ENCODE measurements around the gene TRIM24.
"Not testable (repeated sequence)": the region's sequence is repeated elsewhere in the genome, so short reads cannot be mapped to it uniquely, and the experiment has no call there.

Gene TRIM24

DNA sequence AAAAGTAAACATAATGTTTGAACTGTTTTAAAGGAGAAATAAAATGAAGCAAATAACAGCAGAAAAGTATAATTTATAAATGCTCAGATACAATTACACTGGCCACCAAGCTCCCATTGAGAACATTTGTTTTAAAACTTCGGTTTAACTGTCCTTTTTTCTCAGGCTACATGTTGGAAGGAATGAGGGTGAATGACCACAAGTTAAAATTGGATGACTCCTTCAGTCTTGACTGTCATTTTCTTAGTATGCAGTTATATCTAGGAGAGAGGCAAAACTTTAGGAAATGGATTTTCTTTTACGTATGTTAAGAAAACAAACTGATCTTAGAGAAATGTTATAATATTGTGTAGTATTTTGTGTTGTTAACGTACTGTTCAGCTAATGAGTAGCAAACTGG, 5.0 kb downstream of the TRIM24 start:
- H3K36me3 ChIP-seq (ENCODE audit: control insufficient read depth, low read depth, low read length), result peaks cover 25% of the 10 kb centered on the region

DNA sequence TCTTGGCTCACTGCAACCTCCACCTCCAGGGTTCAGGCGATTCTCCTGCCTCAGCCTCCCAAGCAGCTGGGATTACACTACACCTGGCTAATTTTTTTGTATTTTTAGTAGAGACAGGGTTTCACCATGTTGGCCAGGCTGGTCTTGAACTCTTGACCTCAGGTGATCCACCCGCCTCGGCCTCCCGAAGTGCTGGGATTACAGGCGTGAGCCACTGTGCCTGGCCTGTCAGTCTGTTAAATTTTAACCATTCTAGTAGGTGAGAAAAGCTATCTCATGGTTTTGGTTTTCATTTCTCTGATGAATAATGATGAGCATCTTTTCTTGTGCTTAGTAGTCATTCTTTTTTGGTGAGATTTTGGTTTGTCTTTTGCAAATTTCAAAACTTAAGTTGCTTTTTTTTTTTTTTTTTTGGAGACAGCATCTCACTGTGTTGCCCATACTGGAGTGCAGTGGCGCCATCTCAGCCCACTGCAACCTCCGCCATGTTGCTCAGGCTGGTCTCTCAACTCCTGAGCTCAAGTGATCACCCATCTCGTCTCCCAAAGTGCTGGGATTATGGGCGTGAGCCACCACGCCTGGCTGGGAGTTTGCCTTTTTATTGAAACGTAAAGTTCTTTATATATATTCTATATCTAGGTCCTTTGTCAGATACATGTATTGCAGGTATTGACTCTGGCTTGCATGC, 6.2 kb downstream of the TRIM24 start:
- Histone ChIP-seq H3K4me1 (ENCODE audit: control insufficient read depth, low read depth, low read length) (peaks cover 21% of the 10 kb centered on the region), H3K4me3 (ENCODE audit: low read length) (peak overlapping the region; percentile 10), H3K36me3 (ENCODE audit: control insufficient read depth, low read depth, low read length) (peaks cover 25% of the 10 kb centered on the region)
- H3K9me3 ChIP-seq (ENCODE audit: control insufficient read depth, low read depth, low read length); H3K27ac ChIP-seq (ENCODE audit: low read length); H3K9ac ChIP-seq (ENCODE audit: low read length); H3K27me3 ChIP-seq (ENCODE audit: control insufficient read depth, insufficient read depth, low read length): not testable (repeated sequence)

More for the DNA sequence above, 5.0 kb downstream of the TRIM24 start:
- Histone ChIP-seq H3K9ac (ENCODE audit: low read length) (no peak overlapping the region), H3K27ac (ENCODE audit: low read length) (no peak overlapping the region), H3K27me3 (ENCODE audit: control insufficient read depth, insufficient read depth, low read length) (no peaks in the 10 kb centered on the region), H3K9me3 (ENCODE audit: control insufficient read depth, low read depth, low read length) (no peaks in the 10 kb centered on the region), H3K4me3 (ENCODE audit: low read length) (peak overlapping the region; percentile 41), H3K4me1 (ENCODE audit: control insufficient read depth, low read depth, low read length) (peaks cover 14% of the 10 kb centered on the region)

DNA sequence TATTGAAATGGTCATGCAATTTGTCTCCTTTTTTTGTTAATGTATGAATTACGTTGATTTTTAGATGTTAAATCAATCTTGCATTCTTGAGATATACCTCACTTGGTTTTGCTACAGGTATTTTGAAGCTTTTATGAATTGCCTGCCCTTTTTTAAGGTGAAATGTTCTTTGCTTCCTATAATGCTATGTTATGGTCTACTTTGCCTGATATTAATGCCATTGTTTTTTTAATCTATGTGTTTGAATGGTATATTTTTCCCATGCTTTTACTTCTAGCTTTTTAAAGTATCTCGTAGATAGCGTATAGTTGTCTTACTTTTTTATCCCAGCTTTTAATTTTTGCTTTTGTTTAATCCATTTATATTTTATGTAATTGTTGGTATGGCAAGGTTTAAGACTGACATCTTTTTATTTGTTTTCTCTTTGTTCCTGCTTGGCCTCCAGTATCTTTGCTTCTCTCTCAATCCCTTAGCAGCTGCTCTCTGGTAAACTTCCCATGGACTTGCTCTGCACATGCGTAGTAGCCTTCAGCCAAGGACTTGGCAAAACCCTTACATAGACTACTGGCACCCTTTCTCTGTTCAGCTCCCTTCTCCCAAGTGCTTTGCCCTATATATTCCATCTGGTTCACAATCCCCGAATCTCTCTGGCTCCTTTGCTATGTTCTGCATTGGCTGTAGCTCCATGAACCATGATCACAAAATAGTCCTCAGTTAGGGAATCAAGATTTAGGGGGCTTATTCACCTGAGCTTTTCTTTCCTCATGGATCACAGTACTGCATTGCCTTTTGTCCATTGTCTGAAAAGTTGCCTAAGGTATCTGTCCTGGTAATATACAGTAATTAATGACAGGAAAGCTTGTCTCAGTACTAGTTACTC, 8.4 kb downstream of the TRIM24 start:
- Histone ChIP-seq H3K36me3 (ENCODE audit: control insufficient read depth, low read depth, low read length) (peaks cover 20% of the 10 kb centered on the region), H3K9ac (ENCODE audit: low read length) (no peak overlapping the region), H3K9me3 (ENCODE audit: control insufficient read depth, low read depth, low read length) (no peaks in the 10 kb centered on the region), H3K4me1 (ENCODE audit: control insufficient read depth, low read depth, low read length) (peaks cover 31% of the 10 kb centered on the region), H3K27ac (ENCODE audit: low read length) (no peak overlapping the region), H3K4me3 (ENCODE audit: low read length) (peak overlapping the region; percentile 25), H3K27me3 (ENCODE audit: control insufficient read depth, insufficient read depth, low read length) (no peaks in the 10 kb centered on the region)

DNA sequence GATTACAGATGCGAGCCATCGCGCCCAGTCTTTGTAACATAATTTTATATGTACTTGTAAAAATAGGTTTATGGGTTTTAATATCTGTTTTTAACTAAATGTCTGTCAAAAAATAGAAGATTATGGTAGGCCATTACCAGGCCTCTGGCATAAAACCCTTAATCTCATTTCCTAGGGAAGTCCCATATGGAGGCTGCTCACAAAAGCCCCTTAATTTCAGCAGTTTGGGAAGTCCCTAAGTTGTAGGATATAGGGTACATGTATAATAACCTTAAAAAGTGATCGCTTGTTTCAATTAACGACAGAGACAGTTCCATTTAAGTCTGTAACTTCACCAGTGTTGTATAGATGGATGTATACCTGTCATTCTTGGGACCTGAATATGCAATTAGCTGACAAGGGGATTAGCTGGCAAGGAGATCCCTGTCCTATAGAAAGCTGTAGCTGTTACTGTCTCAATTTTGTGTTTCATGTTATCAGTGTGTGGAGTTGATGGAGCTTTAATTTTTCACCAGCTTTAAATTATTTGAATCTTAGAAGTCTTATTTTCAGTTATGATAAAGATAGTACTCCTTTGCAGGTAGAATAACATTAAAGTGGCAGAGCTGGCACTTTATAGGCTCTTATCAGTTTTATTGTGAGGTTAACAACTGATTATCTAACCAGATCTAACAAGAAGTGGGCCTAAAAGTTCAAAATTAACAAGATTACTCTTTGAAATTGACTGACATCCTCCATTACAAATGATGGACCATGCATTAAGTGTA, 10.5 kb downstream of the TRIM24 start:
- Histone ChIP-seq H3K36me3 (ENCODE audit: control insufficient read depth, low read depth, low read length) (peaks cover 12% of the 10 kb centered on the region), H3K4me3 (ENCODE audit: low read length) (no peak overlapping the region), H3K27me3 (ENCODE audit: control insufficient read depth, insufficient read depth, low read length) (no peaks in the 10 kb centered on the region), H3K9ac (ENCODE audit: low read length) (no peak overlapping the region), H3K27ac (ENCODE audit: low read length) (no peak overlapping the region), H3K9me3 (ENCODE audit: control insufficient read depth, low read depth, low read length) (no peaks in the 10 kb centered on the region), H3K4me1 (ENCODE audit: control insufficient read depth, low read depth, low read length) (peaks cover 25% of the 10 kb centered on the region)

DNA sequence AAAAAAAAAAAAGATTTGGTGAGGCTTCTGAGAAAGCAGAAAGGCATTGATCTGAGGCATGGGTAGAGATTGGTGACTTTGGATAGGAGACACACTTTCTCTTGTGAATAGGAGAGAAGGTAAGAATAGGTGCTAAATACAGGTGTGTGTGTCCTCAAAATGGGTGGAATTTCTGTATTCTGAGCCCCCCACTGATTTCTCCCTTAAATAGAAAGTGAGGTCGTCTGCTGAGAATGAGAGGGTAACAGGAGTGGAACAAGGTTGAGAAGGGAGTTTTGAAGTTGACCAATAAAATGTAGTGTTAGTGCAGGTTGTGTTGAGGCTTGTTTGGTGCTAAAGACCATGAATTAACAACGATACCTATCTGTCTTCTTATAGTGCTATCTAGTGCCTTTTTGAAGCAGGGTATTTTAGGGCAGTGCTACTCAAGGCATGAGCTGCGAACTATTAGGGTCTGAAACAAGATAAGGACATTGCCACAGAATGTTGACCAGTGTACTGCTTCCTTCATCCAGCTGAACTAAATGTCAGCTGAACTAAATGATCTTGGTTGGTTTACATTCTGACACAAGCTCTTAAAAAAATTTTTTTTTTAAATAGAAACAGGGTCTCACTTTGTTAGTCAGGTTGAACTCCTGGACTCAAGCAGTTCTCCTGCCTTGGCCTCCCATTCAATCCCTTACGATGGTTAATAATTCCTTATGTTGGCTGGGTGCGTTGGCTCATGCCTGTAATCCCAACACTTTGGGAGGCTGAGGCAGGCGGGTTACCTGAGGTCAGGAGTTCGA, 12.4 kb downstream of the TRIM24 start:
- Histone ChIP-seq H3K27me3 (ENCODE audit: control insufficient read depth, insufficient read depth, low read length) (no peaks in the 10 kb centered on the region), H3K4me1 (ENCODE audit: control insufficient read depth, low read depth, low read length) (peaks cover 25% of the 10 kb centered on the region), H3K9me3 (ENCODE audit: control insufficient read depth, low read depth, low read length) (no peaks in the 10 kb centered on the region), H3K4me3 (ENCODE audit: low read length) (peak overlapping the region; percentile 39), H3K9ac (ENCODE audit: low read length) (no peak overlapping the region), H3K36me3 (ENCODE audit: control insufficient read depth, low read depth, low read length) (peaks cover 12% of the 10 kb centered on the region), H3K27ac (ENCODE audit: low read length) (no peak overlapping the region)

DNA sequence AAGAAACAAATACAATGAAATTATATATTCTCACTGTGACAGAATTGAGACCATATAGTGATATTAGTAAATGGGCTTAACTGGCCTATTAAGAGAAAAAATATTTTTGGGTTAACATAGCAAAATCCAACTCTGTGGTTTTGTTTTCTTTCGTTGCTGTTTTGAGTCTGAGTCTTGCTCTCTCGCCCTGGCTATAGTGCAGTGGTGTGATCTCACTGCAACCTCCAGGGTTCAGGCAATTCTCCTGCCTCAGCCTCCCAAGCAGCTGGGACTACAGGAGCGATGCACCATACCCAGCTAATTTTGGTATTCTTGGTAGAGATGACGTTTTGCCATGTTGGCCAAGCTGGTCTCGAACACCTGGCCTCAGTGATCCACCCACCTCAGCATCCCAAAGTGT, 15.3 kb downstream of the TRIM24 start:
- H3K36me3 ChIP-seq (ENCODE audit: control insufficient read depth, low read depth, low read length), result no peaks in the 10 kb centered on the region
- no peaks in the 10 kb centered on the region for H3K9me3 ChIP-seq (ENCODE audit: control insufficient read depth, low read depth, low read length)
- no peak overlapping the region for H3K9ac ChIP-seq (ENCODE audit: low read length)
- H3K4me1 ChIP-seq (ENCODE audit: control insufficient read depth, low read depth, low read length), result peaks cover 24% of the 10 kb centered on the region
- no peak overlapping the region for H3K4me3 ChIP-seq (ENCODE audit: low read length)
- H3K27me3 ChIP-seq (ENCODE audit: control insufficient read depth, insufficient read depth, low read length), result no peaks in the 10 kb centered on the region
- H3K27ac ChIP-seq (ENCODE audit: low read length), result no peak overlapping the region

DNA sequence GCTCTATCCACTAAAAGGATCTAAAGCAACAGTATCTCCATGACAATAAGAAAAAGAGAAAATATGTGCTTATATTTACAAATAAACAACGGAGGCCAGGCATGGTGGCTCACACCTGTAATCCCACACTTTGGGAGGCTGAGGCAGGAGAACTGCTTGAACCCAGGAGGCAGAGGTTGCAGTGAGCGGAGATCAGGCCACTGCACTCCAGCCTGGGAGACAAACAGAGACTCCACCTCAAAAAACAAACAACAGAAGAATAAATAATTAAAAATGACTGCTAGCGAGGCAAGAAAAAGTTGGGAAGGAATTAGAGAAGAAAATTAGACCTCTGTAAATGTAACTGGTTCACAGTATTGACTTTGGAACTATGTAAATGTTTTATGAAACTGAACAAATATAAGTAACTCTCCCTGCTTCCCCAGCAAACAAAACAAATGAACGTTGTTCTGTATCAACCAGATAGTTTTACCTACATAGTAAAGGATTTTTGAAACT, 17.1 kb downstream of the TRIM24 start:
- no peaks in the 10 kb centered on the region for H3K27me3 ChIP-seq (ENCODE audit: control insufficient read depth, insufficient read depth, low read length)
- H3K36me3 ChIP-seq (ENCODE audit: control insufficient read depth, low read depth, low read length), result no peaks in the 10 kb centered on the region
- H3K4me3 ChIP-seq (ENCODE audit: low read length), result no peak overlapping the region
- H3K27ac ChIP-seq (ENCODE audit: low read length), result no peak overlapping the region
- peaks cover 16% of the 10 kb centered on the region for H3K4me1 ChIP-seq (ENCODE audit: control insufficient read depth, low read depth, low read length)
- H3K9me3 ChIP-seq (ENCODE audit: control insufficient read depth, low read depth, low read length), result no peaks in the 10 kb centered on the region
- H3K9ac ChIP-seq (ENCODE audit: low read length), result no peak overlapping the region

DNA sequence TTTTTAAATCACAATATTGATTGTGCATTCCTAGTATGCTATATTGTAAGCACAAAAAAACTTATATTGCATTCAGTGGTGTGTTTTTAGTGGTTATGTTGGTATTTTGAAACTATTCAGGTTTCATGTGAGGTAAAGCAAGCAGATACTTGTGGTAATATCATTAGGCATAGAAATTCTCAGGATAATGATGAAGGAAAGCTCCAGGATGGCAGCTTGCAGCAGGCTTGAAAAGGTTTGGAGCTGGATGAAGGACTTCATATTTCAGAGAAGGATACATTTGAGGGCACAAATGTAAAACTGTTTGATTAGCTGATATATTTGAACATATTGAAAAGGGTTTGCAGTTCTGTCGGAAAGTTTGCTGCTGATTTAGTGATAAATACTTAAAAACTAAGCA, 17.5 kb downstream of the TRIM24 start:
- no peak overlapping the region for H3K27ac ChIP-seq (ENCODE audit: low read length)
- no peak overlapping the region for H3K4me3 ChIP-seq (ENCODE audit: low read length)
- H3K9me3 ChIP-seq (ENCODE audit: control insufficient read depth, low read depth, low read length), result no peaks in the 10 kb centered on the region
- H3K4me1 ChIP-seq (ENCODE audit: control insufficient read depth, low read depth, low read length), result peaks cover 12% of the 10 kb centered on the region
- no peaks in the 10 kb centered on the region for H3K36me3 ChIP-seq (ENCODE audit: control insufficient read depth, low read depth, low read length)
- no peak overlapping the region for H3K9ac ChIP-seq (ENCODE audit: low read length)
- H3K27me3 ChIP-seq (ENCODE audit: control insufficient read depth, insufficient read depth, low read length), result no peaks in the 10 kb centered on the region

DNA sequence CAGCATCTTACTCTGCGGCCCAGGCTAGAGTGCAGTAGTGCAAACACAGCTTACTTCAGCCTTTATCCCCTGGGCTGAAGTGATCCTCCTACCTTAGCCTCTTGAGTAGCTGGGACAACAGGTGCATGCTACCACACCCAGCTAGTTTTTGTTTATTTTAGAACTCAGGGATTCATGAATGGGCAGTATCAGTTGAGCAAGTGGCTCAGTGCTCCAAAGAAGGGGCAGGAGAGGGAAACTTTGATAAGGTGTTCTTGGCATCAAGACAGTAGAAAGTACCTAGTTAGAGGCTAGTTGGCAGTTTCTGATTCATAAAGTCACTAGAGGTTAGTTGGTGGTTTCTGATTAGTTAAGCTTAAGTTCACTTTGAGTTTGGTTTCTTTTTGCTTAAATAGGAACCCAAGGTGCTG, 18.4 kb downstream of the TRIM24 start:
- H3K27me3 ChIP-seq (ENCODE audit: control insufficient read depth, insufficient read depth, low read length), result no peaks in the 10 kb centered on the region
- H3K36me3 ChIP-seq (ENCODE audit: control insufficient read depth, low read depth, low read length), result no peaks in the 10 kb centered on the region
- no peak overlapping the region for H3K4me3 ChIP-seq (ENCODE audit: low read length)
- H3K9ac ChIP-seq (ENCODE audit: low read length), result no peak overlapping the region
- H3K9me3 ChIP-seq (ENCODE audit: control insufficient read depth, low read depth, low read length), result no peaks in the 10 kb centered on the region
- H3K4me1 ChIP-seq (ENCODE audit: control insufficient read depth, low read depth, low read length), result peaks cover 11% of the 10 kb centered on the region
- no peak overlapping the region for H3K27ac ChIP-seq (ENCODE audit: low read length)

DNA sequence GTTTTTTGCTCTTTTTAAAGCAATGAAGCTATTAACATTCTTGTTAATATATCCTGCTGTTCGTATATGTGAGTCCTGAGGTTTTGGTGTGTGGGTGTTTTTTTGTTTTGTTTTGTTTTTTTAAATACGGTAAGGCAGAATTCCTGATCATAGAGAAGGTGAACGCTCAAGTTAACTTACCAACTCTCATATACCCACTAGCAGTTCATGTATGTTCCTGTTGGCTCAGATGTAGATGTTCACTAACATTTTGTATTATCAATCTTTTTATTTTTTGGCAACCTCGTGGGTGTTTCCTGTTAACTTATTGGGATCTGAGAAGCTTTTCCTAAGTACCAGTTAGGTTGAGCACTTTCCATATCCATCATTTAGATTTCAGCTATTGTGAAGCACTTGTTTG, 20.5 kb downstream of the TRIM24 start:
- no peaks in the 10 kb centered on the region for H3K36me3 ChIP-seq (ENCODE audit: control insufficient read depth, low read depth, low read length)
- no peaks in the 10 kb centered on the region for H3K27me3 ChIP-seq (ENCODE audit: control insufficient read depth, insufficient read depth, low read length)
- no peak overlapping the region for H3K9ac ChIP-seq (ENCODE audit: low read length)
- H3K9me3 ChIP-seq (ENCODE audit: control insufficient read depth, low read depth, low read length), result no peaks in the 10 kb centered on the region
- no peak overlapping the region for H3K4me3 ChIP-seq (ENCODE audit: low read length)
- H3K4me1 ChIP-seq (ENCODE audit: control insufficient read depth, low read depth, low read length), result peaks cover 11% of the 10 kb centered on the region
- H3K27ac ChIP-seq (ENCODE audit: low read length), result no peak overlapping the region
